ENCODE results near the gene CYB561A3.

- TF ChIP-seq CTCF (IDR thresholded peaks at IDR 0.05) (peak in 6 of 7 experiments; percentile 74 to 98 (median 95)), POLR2A (IDR thresholded peaks at IDR 0.05) (no peak)
Observed at GRCh38 chr11:61336171-61336935, 25.3 kb downstream of the CYB561A3 start.

Measured in stomach (tissue), 4 donors.